ENCODE data around the gene CASKIN2. TPM values are rescaled to one million over a fixed set of nuclear protein-coding genes. Genes with fewer than 3 reads are reported as not detected.

CASKIN2 gene
- total RNA-seq, 1 experiment from 2014 or later = 19.2 TPM

GRCh38 chr17:75460295-75460694 lies 55.0 kb downstream of the CASKIN2 start:
- POLR2A ChIA-PET = interaction anchor here (0.7 kb wide), 1 partner anchor 320 kb away, joined by 3 read pairs; a partner anchor contains a TSS
- H3K9me3 Mint-ChIP-seq (ENCODE audit: unreplicated experiment) = no peaks in the 10 kb centered on the region
- CTCF ChIA-PET = interaction anchor here (0.9 kb wide), 1 partner anchor 35 kb away, joined by 3 read pairs; no protein-coding TSS in a partner anchor
- H3K27ac Mint-ChIP-seq (ENCODE audit: low read depth, unreplicated experiment) = no peak overlapping the region
- H3K36me3 Mint-ChIP-seq (ENCODE audit: insufficient read depth, unreplicated experiment) = no peaks in the 10 kb centered on the region
- H3K27me3 Mint-ChIP-seq (ENCODE audit: insufficient read depth, unreplicated experiment) = no peaks in the 10 kb centered on the region
- TF ChIP-seq CTCF (IDR thresholded peaks at IDR 0.05; ENCODE audit: unreplicated experiment) = no peak
- no peak overlapping the region for H3K4me3 Mint-ChIP-seq (ENCODE audit: unreplicated experiment)
- no TSS peak for BruUV-seq (replicated peaks)
- H3K4me1 Mint-ChIP-seq (ENCODE audit: insufficient read depth, unreplicated experiment) = peaks cover 22% of the 10 kb centered on the region
- intact Hi-C loops (cut with micrococcal nuclease) = no loop called here
- DNase-seq (ENCODE audit: unreplicated experiment) = no peak

GRCh38 chr17:75459590-75460267 lies 55.6 kb downstream of the CASKIN2 start:
- intact Hi-C loops (cut with micrococcal nuclease) = no loop called here
- no peak overlapping the region for H3K27ac Mint-ChIP-seq (ENCODE audit: low read depth, unreplicated experiment)
- no peak overlapping the region for H3K4me3 Mint-ChIP-seq (ENCODE audit: unreplicated experiment)
- TF ChIP-seq CTCF (IDR thresholded peaks at IDR 0.05; ENCODE audit: unreplicated experiment) = no peak
- DNase-seq (ENCODE audit: unreplicated experiment) = no peak
- H3K9me3 Mint-ChIP-seq (ENCODE audit: unreplicated experiment) = no peaks in the 10 kb centered on the region
- POLR2A ChIA-PET = interaction anchor here (0.7 to 0.8 kb wide), 2 partner anchors 198 to 320 kb away, joined by 3 read pairs; partner anchors contain the start of genes GGA3 and MRPS7
- no TSS peak for BruUV-seq (replicated peaks)
- no peaks in the 10 kb centered on the region for H3K36me3 Mint-ChIP-seq (ENCODE audit: insufficient read depth, unreplicated experiment)
- peaks cover 22% of the 10 kb centered on the region for H3K4me1 Mint-ChIP-seq (ENCODE audit: insufficient read depth, unreplicated experiment)
- H3K27me3 Mint-ChIP-seq (ENCODE audit: insufficient read depth, unreplicated experiment) = no peaks in the 10 kb centered on the region
- CTCF ChIA-PET = interaction anchor here (0.7 to 0.9 kb wide), 2 partner anchors 34 to 1637 kb away, joined by 3 to 6 read pairs; no protein-coding TSS in a partner anchor

GRCh38 chr17:75459246-75459589 lies 56.1 kb downstream of the CASKIN2 start:
- ChIA-PET POLR2A (interaction anchor here (0.8 kb wide), 1 partner anchor 198 kb away, joined by 3 read pairs; the partner anchor contains the start of genes GGA3 and MRPS7), CTCF (interaction anchor here (0.7 kb wide), 1 partner anchor 1637 kb away, joined by 6 read pairs; no protein-coding TSS in a partner anchor)
- no peaks in the 10 kb centered on the region for H3K27me3 Mint-ChIP-seq (ENCODE audit: insufficient read depth, unreplicated experiment)
- TF ChIP-seq CTCF (IDR thresholded peaks at IDR 0.05; ENCODE audit: unreplicated experiment) = no peak
- intact Hi-C loops (cut with micrococcal nuclease) = no loop called here
- DNase-seq (ENCODE audit: unreplicated experiment) = no peak
- no peak overlapping the region for H3K4me3 Mint-ChIP-seq (ENCODE audit: unreplicated experiment)
- BruUV-seq (replicated peaks) = no TSS peak
- H3K4me1 Mint-ChIP-seq (ENCODE audit: insufficient read depth, unreplicated experiment) = peaks cover 22% of the 10 kb centered on the region
- no peak overlapping the region for H3K27ac Mint-ChIP-seq (ENCODE audit: low read depth, unreplicated experiment)
- no peaks in the 10 kb centered on the region for H3K9me3 Mint-ChIP-seq (ENCODE audit: unreplicated experiment)
- no peaks in the 10 kb centered on the region for H3K36me3 Mint-ChIP-seq (ENCODE audit: insufficient read depth, unreplicated experiment)

- peak overlapping the region; percentile 90 for H3K27ac Mint-ChIP-seq (ENCODE audit: low read depth, unreplicated experiment)
- DNase-seq (ENCODE audit: unreplicated experiment) = peak; percentile 14
- TSS peak; percentile 51 for BruUV-seq (replicated peaks)
- intact Hi-C loops (cut with micrococcal nuclease) = no loop called here
- H3K9me3 Mint-ChIP-seq (ENCODE audit: unreplicated experiment) = no peaks in the 10 kb centered on the region
- ChIA-PET POLR2A (interaction anchor here (0.6 to 2.2 kb wide), 18 partner anchors 16 to 410 kb away, joined by 3 to 15 read pairs (median 4); partner anchors contain the start of genes GGA3, KCTD2, MRPS7 and SLC25A19), CTCF (interaction anchor here (0.6 kb wide), 1 partner anchor 311 kb away, joined by 3 read pairs; no protein-coding TSS in a partner anchor)
- peak overlapping the region; percentile 86 for H3K4me3 Mint-ChIP-seq (ENCODE audit: unreplicated experiment)
- H3K27me3 Mint-ChIP-seq (ENCODE audit: insufficient read depth, unreplicated experiment) = no peaks in the 10 kb centered on the region
- no peak for TF ChIP-seq CTCF (IDR thresholded peaks at IDR 0.05; ENCODE audit: unreplicated experiment)
- H3K36me3 Mint-ChIP-seq (ENCODE audit: insufficient read depth, unreplicated experiment) = no peaks in the 10 kb centered on the region
- H3K4me1 Mint-ChIP-seq (ENCODE audit: insufficient read depth, unreplicated experiment) = peaks cover 22% of the 10 kb centered on the region
Observed at GRCh38 chr17:75457047-75457654, 58.2 kb downstream of the CASKIN2 start.
